ENCODE measurements around the gene ALS2CL.

Gene ALS2CL

GRCh38 chr3:46624975-46625490 is 68.4 kb downstream of the ALS2CL start:
- DNase-seq, result no peak

GRCh38 chr3:46624533-46624932 is 68.9 kb downstream of the ALS2CL start:
- no peak for DNase-seq

- DNase-seq, result no peak
Measured at GRCh38 chr3:46619845-46620778, 73.4 kb downstream of the ALS2CL start.

Data from CD4-positive, alpha-beta T cell treated with Interleukin-17A for 1 hour (primary cell).